ENCODE data around the gene LOXL4.

GRCh38 chr10:98256692-98257091 is 11.3 kb downstream of the LOXL4 start:
- TF ChIP-seq POLR2A (IDR thresholded peaks at IDR 0.05) (no peak), CTCF (IDR thresholded peaks at IDR 0.05) (no peak)

Data from uterus (tissue), 2 donors.